ENCODE results near the gene MOB1A. TPM values are rescaled to one million over a fixed set of nuclear protein-coding genes. Genes with fewer than 3 reads are reported as not detected.

Gene MOB1A
- total and polyA plus RNA-seq, 2 of the 8 experiments (the other 6 are each of a cell fraction or from before 2014, with no cell fraction given) = 21.6 to 91.7 TPM

GRCh38 chr2:74181739-74182138 is 3.1 kb upstream of the MOB1A start:
- no peaks in the 10 kb centered on the region for H3K9me3 ChIP-seq (ENCODE audit: insufficient read depth in 2 of 2, low read depth in 1 of 2, low read length in 1 of 2)
- no peak overlapping the region for H4K91ac ChIP-seq (replicated peaks; ENCODE audit: insufficient read length, low read length)
- peaks cover 0 to 5% (median 2%) of the 10 kb centered on the region in 4 experiments; a peak in 3 of 7 replicates for H3K4me1 ChIP-seq (replicated peaks in 1 of 4; ENCODE audit: control insufficient read depth in 3 of 4, insufficient read depth in 4 of 4, low read length in 3 of 4)
- no peak overlapping the region for H3K56ac ChIP-seq (replicated peaks; ENCODE audit: insufficient read length, low read depth, low read length)
- WGBS, 2 experiments (ENCODE audit: extremely low coverage in 1 of 2, insufficient coverage in 1 of 2, insufficient read length in 1 of 2, insufficient replicate concordance in 2 of 2, low coverage in 1 of 2, low lambda C conversion rate in 2 of 2, missing lambda C conversion rate in 1 of 2) = 61% methylated on average over 7 of the region's 7 CpGs; no CpG with 5 or more reads in 1 of the 2 experiments
- TF ChIP-seq PHF8 (conservative IDR thresholded peaks at IDR 0.05; ENCODE audit: low read depth, low read length) = no peak
- H3K23ac ChIP-seq (ENCODE audit: insufficient read length) = no peak overlapping the region
- H3K4ac ChIP-seq (replicated peaks; ENCODE audit: insufficient read length, low read depth, low read length) = no peak overlapping the region
- H3K27me3 ChIP-seq (replicated peaks in 1 of 4; ENCODE audit: control insufficient read depth in 3 of 4, extremely low read depth in 1 of 4, insufficient read depth in 3 of 4, low read length in 3 of 4) = no peaks in the 10 kb centered on the region
- H2BK120ac ChIP-seq (replicated peaks; ENCODE audit: low read depth, low read length) = no peak overlapping the region
- H2BK5ac ChIP-seq (ENCODE audit: low read depth, low read length) = no peak overlapping the region
- FAIRE-seq = no peak
- no peak overlapping the region for H3K4me3 ChIP-seq (ENCODE audit: extremely low read depth in 1 of 4, insufficient read depth in 2 of 4, low read depth in 3 of 4, low read length in 4 of 4)
- ChIA-PET POLR2A (ENCODE audit: partially characterized antibody) (interaction anchor here (0.6 to 72.1 kb wide), 3 partner anchors 4 to 276 kb away, joined by 3 to 2699 read pairs (median 2699); partner anchors contain the start of genes BOLA3, MOB1A and MTHFD2), CTCF (ENCODE audit: partially characterized antibody) (interaction anchor here (0.5 to 1.6 kb wide), 4 partner anchors 18 to 53 kb away, joined by 3 to 8 read pairs (median 4); no protein-coding TSS in a partner anchor)
- 0 out of 2 replicates have a peak, but pooled peaks cover 2% of the 10 kb centered on the region for H3K79me1 ChIP-seq (ENCODE audit: low read depth, low read length)
- no peak overlapping the region; the same call in 1 of the 2 replicates for H3K18ac ChIP-seq (ENCODE audit: extremely low read depth, low read length)
- H3K9ac ChIP-seq (replicated peaks in 1 of 4; ENCODE audit: extremely low read depth in 1 of 4, low read depth in 3 of 4, low read length in 3 of 4) = no peak overlapping the region
- no peak overlapping the region for H2BK15ac ChIP-seq (ENCODE audit: low read length)
- peaks cover 5 to 15% of the 10 kb centered on the region in 2 experiments for H3K79me2 ChIP-seq (ENCODE audit: control insufficient read depth in 1 of 2, insufficient read depth in 2 of 2, low read length in 2 of 2)
- peaks cover 0 to 3% of the 10 kb centered on the region in 2 experiments for H4K20me1 ChIP-seq (replicated peaks in 1 of 2; ENCODE audit: control insufficient read depth in 1 of 2, insufficient read depth in 2 of 2, low read length in 2 of 2)
- H3K27ac ChIP-seq (ENCODE audit: low read depth, low read length) = no peak overlapping the region
- peak overlapping the region; percentile 47; the same call in 1 of the 2 replicates for H2AFZ ChIP-seq (ENCODE audit: low read length)
- no peak overlapping the region for H3K14ac ChIP-seq (ENCODE audit: insufficient read length)
- H2BK20ac ChIP-seq (ENCODE audit: low read length) = no peak overlapping the region
- no peak overlapping the region for H4K8ac ChIP-seq (ENCODE audit: extremely low read depth, insufficient read depth, low read length)
- no peak overlapping the region for H4K5ac ChIP-seq (ENCODE audit: insufficient read length, low read depth, low read length)
- peak overlapping the region in 1 of 2 experiments; percentile 36; a peak in 2 of 4 replicates for H3K4me2 ChIP-seq (ENCODE audit: insufficient read depth in 1 of 2, low read depth in 2 of 2, low read length in 2 of 2)
- no peaks in the 10 kb centered on the region; the same call in 1 of the 2 replicates for H3K23me2 ChIP-seq (ENCODE audit: low read depth, low read length)
- H3K36me3 ChIP-seq (ENCODE audit: control insufficient read depth in 2 of 4, insufficient read depth in 4 of 4, low read length in 3 of 4) = no peaks in the 10 kb centered on the region; a peak in 2 of 8 replicates
- no peak for DNase-seq (ENCODE audit: low read depth in 1 of 2, low spot score in 2 of 2)
- no peak overlapping the region for H2AK5ac ChIP-seq (ENCODE audit: low read depth, low read length)
- H2BK12ac ChIP-seq (ENCODE audit: low read depth, low read length) = no peak overlapping the region

Measured in H1 (cell line).